Breast epithelium (tissue), 4 donors: Measurements from ENCODE around the gene RIOX2. TPM values are rescaled to one million over a fixed set of nuclear protein-coding genes. Genes with fewer than 3 reads are reported as not detected.
"Not testable (repeated sequence)": the region's sequence is repeated elsewhere in the genome, so short reads cannot be mapped to it uniquely, and the experiment has no call there.

Experiments
- DNase-seq, 2 donors: peaks; one replicate each; pipeline ENCODE4 v3.0.0-alpha.2; 2019; ENCODE audit warnings: low spot score in 2 of 2
- H3K27ac ChIP-seq, 2 donors: fragments of 200-600 bp; sonication (generic) in 1 of 2; one replicate each; pipeline ENCODE4 v1.5.1; 2016 to 2019; ENCODE audit warnings: mild to moderate bottlenecking in 1 of 2
- H3K27me3 ChIP-seq, 2 donors: fragments of 200-600 bp; sonication (generic) in 1 of 2; one replicate each; pipeline versions ENCODE4 v1.5.1 to v1.6.0; 2017 to 2019; ENCODE audit warnings: control low read depth in 1 of 2, mild to moderate bottlenecking in 1 of 2
- H3K36me3 ChIP-seq: fragments of 200-600 bp; one replicate; pipeline ENCODE4 v1.5.1; 2019
- H3K4me1 ChIP-seq, 2 donors: fragments of 200-600 bp; sonication (generic); one replicate each; pipeline ENCODE4 v1.5.1; 2016 to 2019; ENCODE audit warnings: control low read depth in 1 of 2
- H3K4me3 ChIP-seq, 3 donors: fragments of 200-600 bp; sonication (generic); 1 replicate in 2 of 3; 2 replicates in 1 of 3; pipeline ENCODE4 v1.5.1; 2016 to 2019; ENCODE audit warnings: mild to moderate bottlenecking in 3 of 3, moderate library complexity in 2 of 3
- H3K9me3 ChIP-seq, 2 donors: fragments of 200-600 bp; sonication (generic) in 1 of 2; one replicate each; pipeline ENCODE4 v1.5.1; 2016 to 2019; ENCODE audit warnings: control low read depth in 1 of 2
- CTCF ChIP-seq, 3 donors: fragments of 450-650 bp; IDR thresholded peaks; one replicate each; pipeline ENCODE4 v1.5.1; 2016 to 2017; ENCODE audit warnings: antibody characterized with exemption in 3 of 3, mild to moderate bottlenecking in 3 of 3, moderate library complexity in 3 of 3
- POLR2A ChIP-seq: fragments of 450-650 bp; IDR thresholded peaks from one replicate; pipeline ENCODE4 v1.6.1; 2016; ENCODE audit warnings: antibody characterized with exemption, mild to moderate bottlenecking, moderate library complexity
- POLR2AphosphoS5 ChIP-seq, 3 donors: sonication (generic); formaldehyde crosslinking; IDR thresholded peaks; one replicate each; pipeline ENCODE4 v1.6.1; 2017; ENCODE audit warnings: antibody characterized with exemption in 3 of 3
- intact Hi-C: fragments of 100-400 bp; cut with DNase I; formaldehyde crosslinking; loops from one replicate; pipeline ENCODE4 v1.15.1; 2023; ENCODE audit warnings: low total_unique reads
- total RNA-seq, 3 donors: library from RNA; depleted of rRNA; stranded (reverse); fragments of >200 nt; gene quantifications; one replicate each; pipeline ENCODE4 v1.1.0, GENCODE V29; 2016

RIOX2 gene
- total RNA-seq, 3 donors from 2014 or later: 22.9 to 32.4 (median 28.5) TPM

DNA sequence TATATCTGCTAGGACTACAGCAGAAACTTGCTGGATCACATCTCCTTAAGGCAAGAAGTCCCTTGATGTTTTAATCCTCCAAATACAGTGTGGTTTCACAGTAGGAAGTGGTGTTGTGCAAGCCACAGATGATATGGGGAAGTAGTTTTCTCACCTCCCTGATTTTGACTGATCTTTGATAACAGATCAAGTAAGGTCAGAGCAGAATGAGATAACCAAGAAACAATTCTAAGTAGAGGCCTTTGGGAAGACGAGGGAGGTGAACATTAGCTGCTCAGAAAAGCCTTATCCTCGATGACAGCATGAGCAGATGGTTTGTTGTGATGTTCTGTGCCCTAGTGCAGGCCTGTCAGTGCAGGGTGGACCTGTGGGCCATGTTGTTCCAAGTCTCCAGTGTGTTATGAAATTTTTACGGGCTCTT is 61.3 kb downstream of the RIOX2 start:
- Histone ChIP-seq H3K9me3 (no peaks in the 10 kb centered on the region), H3K27ac (no peak overlapping the region), H3K4me3 (no peak overlapping the region), H3K4me1 (no peaks in the 10 kb centered on the region), H3K27me3 (no peaks in the 10 kb centered on the region), H3K36me3 (no peaks in the 10 kb centered on the region)
- no peak for TF ChIP-seq CTCF (IDR thresholded peaks at IDR 0.05)
- no peak for TF ChIP-seq POLR2AphosphoS5 (IDR thresholded peaks at IDR 0.05)
- TF ChIP-seq POLR2A: no peak
- intact Hi-C loops: no loop called here
- DNase-seq: no peak

DNA sequence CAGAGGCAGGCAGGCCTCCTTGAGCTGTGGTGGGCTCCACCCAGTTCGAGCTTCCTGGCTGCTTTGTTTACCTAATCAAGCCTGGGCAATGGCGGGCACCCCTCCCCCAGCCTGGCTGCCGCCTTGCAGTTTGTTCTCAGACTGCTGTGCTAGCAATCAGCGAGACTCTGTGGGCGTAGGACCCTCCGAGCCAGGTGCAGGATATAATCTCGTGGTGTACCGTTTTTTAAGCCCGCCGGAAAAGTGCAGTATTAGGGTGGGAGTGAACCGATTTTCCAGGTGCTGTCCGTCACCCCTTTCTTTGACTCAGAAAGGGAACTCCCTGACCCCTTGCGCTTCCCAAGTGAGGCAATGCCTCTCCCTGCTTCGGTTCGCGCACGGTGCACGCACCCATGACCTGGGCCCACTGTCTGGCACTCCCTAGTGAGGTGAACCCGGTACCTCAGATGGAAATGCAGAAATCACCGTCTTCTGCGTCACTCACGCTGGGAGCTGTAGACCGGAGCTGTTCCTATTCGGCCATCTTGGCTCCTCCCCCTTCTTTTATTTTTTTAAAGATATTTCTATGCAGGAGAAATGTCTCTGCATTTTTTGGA is 61.9 kb downstream of the RIOX2 start:
- H3K27ac ChIP-seq, H3K27me3 ChIP-seq, intact Hi-C loops, H3K36me3 ChIP-seq, H3K4me3 ChIP-seq, H3K4me1 ChIP-seq, H3K9me3 ChIP-seq, DNase-seq: not testable (repeated sequence)

GRCh38 chr3:97909830-97910229 is 62.4 kb downstream of the RIOX2 start:
- DNase-seq, H3K9me3 ChIP-seq, H3K4me1 ChIP-seq, H3K4me3 ChIP-seq, H3K36me3 ChIP-seq, H3K27me3 ChIP-seq, intact Hi-C loops, H3K27ac ChIP-seq: not testable (repeated sequence)

GRCh38 chr3:97901313-97902248 is 70.7 kb downstream of the RIOX2 start:
- Histone ChIP-seq H3K4me3 (no peak overlapping the region), H3K4me1 (no peaks in the 10 kb centered on the region), H3K27me3 (no peaks in the 10 kb centered on the region), H3K36me3 (no peaks in the 10 kb centered on the region), H3K27ac (peak overlapping the region; percentile 30 to 65), H3K9me3 (no peaks in the 10 kb centered on the region)
- intact Hi-C loops: loop anchor here (2.0 kb wide), 1 partner anchor 45 kb away; no protein-coding TSS in a partner anchor
- no peak for DNase-seq
- no peak for TF ChIP-seq POLR2A
- TF ChIP-seq CTCF (IDR thresholded peaks at IDR 0.05): no peak
- TF ChIP-seq POLR2AphosphoS5 (IDR thresholded peaks at IDR 0.05): no peak

DNA sequence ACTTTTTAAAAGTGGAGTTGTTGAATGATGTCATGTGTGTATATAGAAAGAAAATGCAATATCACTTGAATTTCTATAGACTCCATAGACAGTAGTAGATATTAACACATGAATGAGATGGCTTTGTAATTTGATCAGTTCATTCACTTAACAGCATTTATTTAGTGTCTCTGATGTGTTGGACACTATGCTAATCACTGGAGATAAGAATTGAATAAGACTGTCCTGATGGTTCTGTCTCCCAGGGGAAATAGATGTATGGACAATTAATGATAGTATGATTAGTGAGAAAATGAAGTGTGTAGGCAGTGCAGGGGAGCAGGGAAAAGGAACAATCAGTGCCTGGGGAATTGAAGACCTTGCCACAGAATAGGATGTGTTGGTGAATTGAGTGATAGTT is 72.9 kb downstream of the RIOX2 start:
- H3K36me3 ChIP-seq: no peaks in the 10 kb centered on the region
- no peak for TF ChIP-seq CTCF (IDR thresholded peaks at IDR 0.05)
- TF ChIP-seq POLR2AphosphoS5 (IDR thresholded peaks at IDR 0.05): no peak
- no peak for TF ChIP-seq POLR2A

DNA sequence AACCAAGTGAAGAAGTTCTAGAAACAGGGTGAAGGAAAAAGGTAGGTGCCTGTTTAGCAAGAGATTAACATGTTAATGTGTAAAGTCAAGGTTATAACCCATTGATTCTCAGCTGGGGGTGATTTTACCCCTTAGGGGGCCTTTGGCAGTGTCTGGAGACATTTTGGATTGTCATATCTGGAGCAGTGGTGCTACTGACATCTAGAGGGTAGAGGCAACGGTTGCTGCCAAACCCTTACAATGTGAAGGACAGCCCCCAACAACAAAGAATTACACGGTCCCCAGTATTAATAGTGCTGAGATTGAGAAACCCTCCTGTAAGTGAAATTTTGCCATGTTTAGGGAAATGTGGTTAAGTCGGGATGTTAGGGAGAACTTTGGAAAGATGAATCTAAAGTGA is 75.7 kb downstream of the RIOX2 start:
- intact Hi-C loops: no loop called here
- H3K36me3 ChIP-seq: no peaks in the 10 kb centered on the region
- TF ChIP-seq CTCF (IDR thresholded peaks at IDR 0.05) (no peak), POLR2A (no peak)

More for the DNA sequence above, 72.9 kb downstream of the RIOX2 start:
- H3K27me3 ChIP-seq: no peaks in the 10 kb centered on the region
- no peaks in the 10 kb centered on the region for H3K9me3 ChIP-seq
- no peak overlapping the region for H3K4me3 ChIP-seq
- intact Hi-C loops: no loop called here
- no peak overlapping the region for H3K27ac ChIP-seq
- no peaks in the 10 kb centered on the region for H3K4me1 ChIP-seq
- no peak for DNase-seq

More for the DNA sequence above, 75.7 kb downstream of the RIOX2 start:
- no peak overlapping the region for H3K27ac ChIP-seq
- no peaks in the 10 kb centered on the region for H3K4me1 ChIP-seq
- H3K27me3 ChIP-seq: no peaks in the 10 kb centered on the region
- H3K4me3 ChIP-seq: no peak overlapping the region
- H3K9me3 ChIP-seq: no peaks in the 10 kb centered on the region
- no peak for DNase-seq
